Right renal pelvis (tissue), 4 donors: ENCODE measurements around the gene NFATC1. TPM values are rescaled to one million over a fixed set of nuclear protein-coding genes. Genes with fewer than 3 reads are reported as not detected.

ENCODE experiments used
- DNase-seq, 4 donors: peaks; one replicate each; pipeline ENCODE4 v3.0.0-alpha.2; 2013; ENCODE audit warnings: low read depth in 4 of 4, low spot score in 3 of 4, missing footprints in 1 of 4
- polyA plus RNA-seq, 4 donors: library from polyadenylated mRNA; unstranded; fragments of 120-200 nt; gene quantifications; one replicate each; pipeline ENCODE4 v1.2.1, GENCODE V29; 2013; ENCODE audit not compliant: insufficient read length in 4 of 4

The NFATC1 gene
- polyA plus RNA-seq, 4 donors = 6.3 to 7.9 (median 6.5) TPM

- DNase-seq = no peak
Observed at GRCh38 chr18:79420033-79420745, 24.5 kb downstream of the NFATC1 start.

- no peak for DNase-seq
Observed at GRCh38 chr18:79421275-79421857, 25.6 kb downstream of the NFATC1 start.

- DNase-seq = no peak
Observed at GRCh38 chr18:79422022-79422782, 26.5 kb downstream of the NFATC1 start.

- no peak for DNase-seq
Observed at GRCh38 chr18:79422783-79423165, 27.0 kb downstream of the NFATC1 start.

GRCh38 chr18:79423211-79424007, 27.7 kb downstream of the NFATC1 start:
- DNase-seq = no peak

- DNase-seq = no peak
Observed at GRCh38 chr18:79424008-79424565, 28.4 kb downstream of the NFATC1 start.

- DNase-seq = no peak
Observed at GRCh38 chr18:79424880-79425568, 29.3 kb downstream of the NFATC1 start.

GRCh38 chr18:79425569-79425886, 29.8 kb downstream of the NFATC1 start:
- DNase-seq = no peak

GRCh38 chr18:79426376-79427300, 30.9 kb downstream of the NFATC1 start:
- no peak for DNase-seq

- DNase-seq = no peak
Observed at GRCh38 chr18:79427368-79428225, 31.9 kb downstream of the NFATC1 start.

GRCh38 chr18:79428287-79428686, 32.6 kb downstream of the NFATC1 start:
- DNase-seq = no peak

GRCh38 chr18:79429381-79429780, 33.7 kb downstream of the NFATC1 start:
- DNase-seq = no peak

GRCh38 chr18:79429785-79430281, 34.1 kb downstream of the NFATC1 start:
- DNase-seq = no peak

GRCh38 chr18:79432376-79433120, 36.8 kb downstream of the NFATC1 start:
- no peak for DNase-seq

- DNase-seq = no peak
Observed at GRCh38 chr18:79433431-79433830, 37.7 kb downstream of the NFATC1 start.

- DNase-seq = no peak
Observed at GRCh38 chr18:79434607-79435401, 39.1 kb downstream of the NFATC1 start.
